ENCODE results near the gene COQ5.
"Not testable (repeated sequence)": the region's sequence is repeated elsewhere in the genome, so short reads cannot be mapped to it uniquely, and the experiment has no call there.

Gene COQ5, protein sequence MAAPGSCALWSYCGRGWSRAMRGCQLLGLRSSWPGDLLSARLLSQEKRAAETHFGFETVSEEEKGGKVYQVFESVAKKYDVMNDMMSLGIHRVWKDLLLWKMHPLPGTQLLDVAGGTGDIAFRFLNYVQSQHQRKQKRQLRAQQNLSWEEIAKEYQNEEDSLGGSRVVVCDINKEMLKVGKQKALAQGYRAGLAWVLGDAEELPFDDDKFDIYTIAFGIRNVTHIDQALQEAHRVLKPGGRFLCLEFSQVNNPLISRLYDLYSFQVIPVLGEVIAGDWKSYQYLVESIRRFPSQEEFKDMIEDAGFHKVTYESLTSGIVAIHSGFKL

GRCh38 chr12:120528861-120529525, at the start of gene COQ5:
Gene COQ5, minus strand, starts transcription at chr12:120529158. Its CDS starts 17 bp downstream, at chr12:120529141.
- peak; percentile 93 to 98 for ATAC-seq

- no peak for ATAC-seq
Measured at GRCh38 chr12:120574106-120574505, 45.1 kb upstream of the COQ5 start.

DNA sequence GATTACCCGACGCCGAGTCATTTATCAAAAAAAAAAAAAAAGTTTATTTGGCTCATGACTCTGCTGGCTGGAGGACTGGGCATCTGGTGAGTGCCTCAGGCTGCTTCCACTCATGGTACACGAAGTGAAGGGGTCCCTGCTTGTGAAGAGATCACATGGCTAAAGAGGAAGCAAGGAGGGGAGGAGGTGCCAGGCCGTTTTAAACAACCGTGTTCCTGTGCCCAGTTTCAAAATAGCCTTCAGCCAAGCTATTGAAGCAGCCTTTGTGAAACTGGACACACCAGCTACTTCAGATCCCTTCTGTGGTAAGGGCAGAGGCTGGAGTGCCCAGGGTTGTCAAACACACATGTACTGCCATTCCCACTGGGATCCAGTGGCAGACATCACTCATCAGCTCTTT, 44.6 kb upstream of the COQ5 start:
- ATAC-seq: no peak

GRCh38 chr12:120571299-120571698, 42.3 kb upstream of the COQ5 start:
- no peak for ATAC-seq

- ATAC-seq: no peak
Measured at GRCh38 chr12:120563495-120563894, 34.5 kb upstream of the COQ5 start.

DNA sequence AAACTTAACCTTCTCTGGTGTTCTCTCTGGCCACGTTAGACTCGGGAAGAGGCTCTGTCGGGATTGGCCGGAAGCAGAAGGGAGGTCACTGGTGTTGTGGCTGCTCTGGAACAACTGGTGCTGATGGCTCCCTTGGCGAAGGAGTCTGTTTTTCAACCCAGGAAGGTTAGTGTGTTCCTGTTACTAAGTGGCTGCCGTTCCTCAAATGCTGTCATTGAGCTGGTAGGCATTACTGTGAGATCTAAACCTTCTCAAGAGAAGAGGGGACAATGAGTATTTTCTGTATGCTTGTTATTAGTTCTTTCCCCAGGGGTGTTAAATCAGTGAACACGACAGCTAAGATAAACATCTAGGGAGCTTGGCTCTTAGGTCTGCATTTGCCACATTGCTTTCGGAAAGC, 33.9 kb upstream of the COQ5 start:
- ATAC-seq: no peak

- ATAC-seq: no peak
Measured at GRCh38 chr12:120557589-120557988, 28.6 kb upstream of the COQ5 start.

DNA sequence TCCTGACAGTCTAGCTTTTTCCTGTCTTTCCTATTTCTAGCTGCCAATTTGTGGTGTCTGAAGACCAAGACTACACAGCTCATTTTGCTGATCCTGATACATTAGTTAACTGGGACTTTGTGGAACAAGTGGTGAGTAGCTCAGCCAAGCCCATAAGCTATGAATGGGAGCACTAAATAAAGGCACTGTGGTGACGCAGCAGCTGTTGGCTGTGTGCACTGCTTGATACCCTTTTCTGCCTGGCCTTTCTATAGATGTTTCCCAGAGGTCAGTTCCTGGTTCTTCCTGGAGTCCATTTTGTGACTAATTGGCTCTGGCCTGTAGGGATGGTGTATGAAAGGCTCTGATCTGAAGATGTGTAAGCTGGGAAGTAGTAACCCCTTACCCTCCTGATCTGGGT, 25.7 kb upstream of the COQ5 start:
- no peak for ATAC-seq

DNA sequence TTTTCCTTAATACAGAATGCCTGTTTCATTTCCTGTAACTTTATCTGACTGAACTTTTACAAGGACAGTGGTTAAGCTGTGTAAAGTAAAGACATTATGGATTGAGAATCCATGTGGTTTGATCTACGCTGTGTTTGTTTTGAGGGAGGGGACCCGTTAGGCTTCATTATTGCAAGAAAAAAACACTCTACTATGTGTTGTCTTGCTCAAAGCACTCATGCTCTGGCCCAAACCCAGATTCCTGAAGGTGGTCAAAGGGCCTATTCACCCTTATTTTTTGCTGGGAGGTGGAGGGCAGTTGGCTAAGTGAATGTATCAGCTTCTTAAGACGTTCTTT, 17.1 kb upstream of the COQ5 start:
- no peak for ATAC-seq

DNA sequence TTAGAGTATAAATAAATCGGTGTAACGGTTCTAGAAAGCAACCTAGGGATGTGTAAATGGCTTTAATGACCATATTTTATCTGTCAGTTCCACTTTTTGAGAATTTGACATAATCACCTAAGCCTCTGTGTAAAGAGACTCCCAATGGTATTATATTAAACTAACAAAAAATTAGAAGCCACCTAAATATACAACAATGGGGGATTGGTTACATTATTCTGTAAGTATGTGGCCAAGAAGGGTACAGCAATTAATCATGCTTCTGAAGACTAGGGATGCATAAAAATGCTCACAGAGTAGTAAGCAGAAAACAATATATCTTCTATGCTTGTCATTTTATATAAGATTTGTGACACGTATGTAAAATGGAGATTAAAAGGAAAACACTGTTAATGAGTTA, 15.7 kb upstream of the COQ5 start:
- ATAC-seq: no peak

GRCh38 chr12:120542166-120542565, 13.2 kb upstream of the COQ5 start:
- no peak for ATAC-seq

- no peak for ATAC-seq
Measured at GRCh38 chr12:120540445-120540844, 11.5 kb upstream of the COQ5 start.

GRCh38 chr12:120539303-120539702, 10.3 kb upstream of the COQ5 start:
- peak; percentile 49 to 69 for ATAC-seq

DNA sequence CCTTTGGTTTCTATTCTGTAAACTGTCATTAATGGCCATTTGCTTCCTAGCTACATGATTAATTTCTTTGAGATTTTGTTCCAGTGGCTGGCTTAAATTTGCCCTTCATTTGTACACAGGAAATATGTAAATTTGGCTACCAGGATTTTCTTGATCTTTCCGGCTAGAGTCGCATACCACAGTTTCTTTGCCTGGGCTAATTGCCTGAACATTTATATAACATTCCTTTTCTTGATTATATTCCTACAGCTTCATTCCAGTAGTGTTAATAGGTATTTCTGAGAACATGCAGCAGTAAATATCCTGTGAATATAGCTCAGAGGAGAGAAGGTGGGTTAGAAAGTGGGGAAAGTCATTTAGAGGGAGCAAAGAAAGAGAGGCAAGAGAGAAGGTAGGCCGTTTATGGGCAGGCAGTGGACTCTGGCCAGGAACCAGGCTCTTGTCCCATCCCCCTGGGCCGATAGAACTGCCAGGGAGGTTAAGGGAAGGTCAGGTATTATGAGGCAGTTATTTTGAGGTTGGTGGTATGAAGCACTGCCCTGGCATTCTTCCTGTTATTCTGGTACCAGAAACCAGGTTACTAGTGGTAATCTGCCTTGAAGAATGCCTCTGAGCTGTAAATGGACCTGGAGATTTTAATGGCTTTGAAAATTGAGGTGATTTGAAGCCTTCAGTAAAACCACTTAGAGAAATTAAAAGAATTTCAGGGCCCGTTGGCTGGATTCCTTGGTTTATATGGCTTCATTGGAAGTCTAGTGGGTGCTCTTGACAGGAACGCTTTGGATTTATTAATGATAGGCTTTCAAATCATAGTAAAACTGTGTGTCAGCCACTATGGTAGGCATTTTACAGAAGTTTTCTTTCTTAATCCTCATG, 9.6 kb upstream of the COQ5 start:
- ATAC-seq: no peak

DNA sequence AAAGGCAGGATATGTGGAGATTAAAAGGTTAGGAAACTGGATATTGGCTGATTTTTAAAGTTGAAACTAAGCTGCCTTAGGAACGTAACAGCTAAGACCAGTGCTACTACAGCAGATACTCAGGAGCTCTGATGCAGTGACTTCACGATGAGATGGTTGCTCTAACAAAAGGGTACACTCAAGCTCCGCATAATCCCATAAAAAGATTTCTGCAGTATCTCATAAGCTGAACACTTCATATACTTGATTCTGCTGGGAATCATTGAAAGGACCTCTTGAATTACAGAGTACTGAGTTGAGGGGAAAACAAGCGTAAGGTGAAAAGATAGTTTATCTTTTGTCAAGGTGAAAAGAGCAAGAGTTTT, 8.9 kb upstream of the COQ5 start:
- no peak for ATAC-seq

GRCh38 chr12:120536064-120536791, 7.3 kb upstream of the COQ5 start:
- ATAC-seq: no peak

GRCh38 chr12:120534703-120535655, 6.0 kb upstream of the COQ5 start:
- peak; percentile 63 to 66 for ATAC-seq

GRCh38 chr12:120534203-120534702, 5.3 kb upstream of the COQ5 start, which contains the start of gene RNF10:
Gene RNF10, plus strand, starts transcription at chr12:120534356. Its CDS starts 456 bp downstream, at chr12:120534812.
- peak; percentile 74 to 77 for ATAC-seq

DNA sequence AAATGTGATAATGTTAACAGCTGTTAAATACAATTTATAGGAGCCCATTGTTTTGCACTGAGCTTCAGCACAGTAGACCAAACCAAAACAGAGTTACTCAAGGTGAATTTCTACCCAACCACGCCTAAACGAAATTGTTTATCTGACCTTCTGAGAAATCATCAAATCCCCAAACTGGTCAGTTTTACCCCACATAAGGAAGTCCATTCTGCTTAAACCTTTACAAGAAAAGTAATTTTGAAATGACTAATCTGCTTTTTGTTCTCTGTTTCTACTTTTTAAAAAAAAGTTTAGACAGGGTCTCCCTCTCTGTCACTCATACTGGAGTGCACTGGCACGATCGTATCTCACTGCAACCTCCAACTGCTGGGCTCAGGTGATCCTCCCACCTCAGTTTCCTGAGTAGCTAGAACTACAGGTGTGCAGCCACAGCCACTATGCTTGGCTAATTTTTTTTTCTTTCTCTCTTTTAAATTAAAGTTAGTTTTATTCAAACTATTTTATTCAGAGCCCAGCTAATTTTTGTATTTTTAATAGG, 3.8 kb upstream of the COQ5 start:
- no peak for ATAC-seq

GRCh38 chr12:120530418-120530761, 1.4 kb upstream of the COQ5 start:
- not testable (repeated sequence) for ATAC-seq

Data from activated CD4-positive, CD25-positive, alpha-beta regulatory T cell treated with anti-CD3 and anti-CD28 coated beads, Interleukin-2, amount 50 U/mL, for 24 hours (primary cell).